Fibroblast of upper back skin (primary cell): ENCODE data around the gene KCMF1.

Experiments
- DNase-seq: peaks from one replicate; pipeline ENCODE4 v3.0.0-alpha.2; 2013

The KCMF1 gene

DNA sequence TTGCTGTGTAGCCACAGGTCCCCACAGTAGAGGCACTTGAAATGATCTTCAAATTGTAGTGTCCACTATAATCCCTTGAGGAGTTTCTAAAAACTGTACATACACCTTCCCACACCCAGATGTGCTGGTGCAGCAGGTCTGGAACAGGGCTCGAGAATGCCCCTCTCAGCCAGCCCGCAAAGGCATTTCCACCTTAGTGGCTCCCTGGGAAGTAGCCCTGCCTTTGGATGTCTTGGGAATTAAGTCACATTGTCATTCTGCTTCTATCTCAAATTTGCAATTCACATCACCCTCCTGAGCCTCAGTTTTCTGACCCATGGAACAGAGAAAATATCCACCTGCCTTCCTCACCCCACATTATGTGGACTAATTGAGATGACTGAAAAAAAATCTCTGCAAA is 118.0 kb downstream of the KCMF1 start:
- DNase-seq: no peak

DNA sequence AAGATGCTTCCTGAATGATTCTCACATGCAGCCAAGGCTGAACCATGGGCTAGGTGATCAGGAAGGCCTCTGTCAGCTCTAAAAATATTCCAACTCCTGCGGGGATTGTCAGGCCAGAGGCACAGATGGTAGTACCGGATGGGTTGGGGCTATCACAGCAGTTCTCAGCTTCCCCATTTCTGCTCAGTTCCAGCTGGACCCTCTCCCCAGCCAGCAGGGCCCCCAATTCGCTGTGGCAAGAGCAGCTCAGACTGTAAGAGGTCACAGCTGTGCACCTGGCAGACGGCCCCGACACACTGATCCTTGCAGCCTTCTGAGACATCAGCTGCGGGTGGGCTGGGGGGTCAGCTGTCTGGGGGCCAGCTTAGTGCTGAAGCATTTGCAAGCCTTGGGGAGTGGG is 118.6 kb downstream of the KCMF1 start:
- no peak for DNase-seq

DNA sequence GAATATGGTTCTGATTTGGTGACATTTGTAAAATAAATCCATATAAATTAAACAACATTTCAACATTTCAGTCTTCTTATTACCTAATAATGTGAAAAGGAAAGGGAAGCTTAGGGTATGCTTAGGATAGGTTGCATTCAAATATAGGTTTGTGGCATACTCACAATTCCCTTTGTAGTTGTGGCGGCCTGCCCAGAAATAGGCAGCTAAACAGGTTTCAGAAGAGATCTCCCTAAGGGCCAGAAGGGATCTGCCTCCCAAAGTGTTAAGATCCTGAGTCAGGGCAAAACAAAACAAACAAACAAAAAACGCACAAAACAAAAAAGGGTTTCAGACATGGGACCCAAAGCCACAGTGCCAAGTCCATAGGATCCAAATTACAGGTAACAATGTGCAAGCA is 120.9 kb downstream of the KCMF1 start:
- DNase-seq: no peak

DNA sequence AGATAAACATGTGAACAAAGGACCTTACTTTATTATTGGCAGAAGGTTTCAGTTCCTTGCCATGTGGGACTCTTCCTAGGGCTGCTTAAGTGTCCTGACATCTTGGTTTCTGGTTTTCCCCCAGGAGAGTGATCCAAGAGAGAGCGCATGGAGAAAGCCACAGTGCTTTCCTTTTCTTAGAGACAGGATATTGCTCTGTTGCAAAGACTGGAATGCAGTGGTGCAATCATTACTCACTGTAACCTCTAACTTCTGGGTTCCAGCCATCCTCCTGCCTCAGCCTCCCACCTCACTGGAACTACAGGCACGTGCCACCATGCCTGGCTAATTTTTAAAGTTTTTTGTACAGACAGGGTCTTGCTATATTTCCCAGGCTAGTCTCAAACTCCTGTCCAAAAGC is 124.1 kb downstream of the KCMF1 start:
- no peak for DNase-seq

DNA sequence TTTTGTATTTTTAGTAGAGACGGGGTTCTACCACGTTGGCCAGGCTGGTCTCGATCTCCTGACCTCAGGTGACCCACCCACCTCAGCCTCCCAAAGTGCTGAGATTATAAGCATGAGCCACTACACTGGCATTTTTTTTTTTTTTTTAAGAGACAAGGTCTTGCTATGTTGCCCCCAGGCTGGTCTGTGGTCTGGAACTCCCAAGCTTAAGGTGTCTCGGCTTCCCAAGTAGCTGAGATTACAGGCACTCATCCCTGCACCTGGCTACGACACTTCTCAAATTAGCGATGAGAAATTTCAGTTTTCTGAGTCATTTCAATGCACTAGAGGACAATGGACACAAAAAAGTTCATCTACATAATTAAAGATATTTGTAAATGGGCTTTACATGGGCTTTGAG is 125.7 kb downstream of the KCMF1 start:
- no peak for DNase-seq

DNA sequence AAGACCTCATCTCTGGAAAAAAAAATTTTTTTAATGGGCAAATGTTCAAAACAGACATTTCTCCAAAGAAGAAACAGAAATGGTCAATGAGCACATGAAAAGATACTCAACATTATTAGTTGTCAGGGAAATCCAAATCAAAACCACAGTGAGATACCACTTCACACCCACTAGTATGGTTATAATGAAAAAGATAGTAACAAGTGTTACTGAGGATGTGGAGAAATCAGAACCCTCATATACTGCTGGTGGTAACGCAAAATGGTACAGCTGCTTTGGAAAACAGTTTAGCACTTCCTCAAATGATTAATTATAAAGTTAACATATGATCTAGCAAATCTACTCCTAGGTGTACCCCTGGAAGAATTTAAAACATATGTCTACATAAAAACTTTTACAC is 133.3 kb downstream of the KCMF1 start:
- no peak for DNase-seq

DNA sequence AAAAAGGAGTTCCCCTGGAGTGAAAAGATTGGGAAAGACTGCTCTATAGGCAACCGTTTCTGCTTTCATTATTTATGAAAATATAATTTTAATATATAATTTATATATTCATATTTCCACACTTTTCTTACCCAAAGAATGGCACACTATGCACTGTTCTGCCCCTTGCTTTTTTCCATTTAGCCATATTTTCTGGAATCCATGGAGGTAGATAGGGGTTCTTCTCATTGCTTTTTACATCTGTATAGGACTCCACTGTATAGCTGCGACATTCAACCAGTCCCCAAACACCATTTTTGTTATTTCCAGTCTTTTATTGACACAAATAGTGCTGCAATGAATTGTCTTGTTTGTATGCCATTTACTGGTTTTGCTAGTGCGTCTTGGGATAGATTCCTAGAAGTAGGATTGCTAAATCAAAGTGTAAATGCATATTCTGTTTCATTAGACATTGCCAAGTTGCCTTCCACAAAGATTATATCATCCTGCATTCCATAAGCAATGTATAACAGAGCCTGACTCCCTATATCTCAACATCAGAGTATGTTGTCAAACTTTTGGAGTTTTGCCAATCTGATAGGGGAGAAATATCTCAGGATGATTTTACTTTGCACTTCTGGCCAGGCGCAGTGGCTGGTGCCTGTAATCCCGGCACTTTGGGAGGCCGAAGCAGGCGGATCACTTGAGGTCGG is 135.7 kb downstream of the KCMF1 start:
- DNase-seq: peak; percentile 91
